OCI-M1 (cell line): ENCODE results near the gene ASAP3.
A peak's percentile ranks its signal among the peaks of the same experiment; 100 is the strongest.

Experiments
- DNase-seq: peaks from one replicate; lab custom pipeline; 2025; lab: John Stamatoyannopoulos, UW

The ASAP3 gene

GRCh38 chr1:23449306-23449705 is 34.7 kb downstream of the ASAP3 start:
- no peak for DNase-seq

- DNase-seq, result no peak
These were observed 35.1 kb downstream of the ASAP3 start for GRCh38 chr1:23448846-23449245.

- DNase-seq, result no peak
These were observed 37.2 kb downstream of the ASAP3 start for GRCh38 chr1:23446661-23447310.

- no peak for DNase-seq
These were observed 39.2 kb downstream of the ASAP3 start for GRCh38 chr1:23444596-23445390.

- peak; percentile 38 for DNase-seq
These were observed 39.9 kb downstream of the ASAP3 start for GRCh38 chr1:23444104-23444533.

GRCh38 chr1:23442751-23443150 is 41.2 kb downstream of the ASAP3 start:
- no peak for DNase-seq

- DNase-seq, result no peak
These were observed 42.4 kb downstream of the ASAP3 start for GRCh38 chr1:23441446-23442148.

GRCh38 chr1:23438545-23438944 is 45.4 kb downstream of the ASAP3 start:
- DNase-seq, result no peak

- no peak for DNase-seq
These were observed 46.7 kb downstream of the ASAP3 start for GRCh38 chr1:23437355-23437664.

GRCh38 chr1:23436520-23437354 is 47.2 kb downstream of the ASAP3 start:
- no peak for DNase-seq

GRCh38 chr1:23434260-23434775 is 49.7 kb downstream of the ASAP3 start:
- no peak for DNase-seq

GRCh38 chr1:23433122-23433521 is 50.9 kb downstream of the ASAP3 start:
- DNase-seq, result no peak

GRCh38 chr1:23431431-23431830 is 52.5 kb downstream of the ASAP3 start:
- no peak for DNase-seq

- no peak for DNase-seq
These were observed 53.2 kb downstream of the ASAP3 start for GRCh38 chr1:23430803-23431202.

GRCh38 chr1:23428136-23428905 is 55.7 kb downstream of the ASAP3 start:
- no peak for DNase-seq

- no peak for DNase-seq
These were observed 56.4 kb downstream of the ASAP3 start for GRCh38 chr1:23427550-23427949.

GRCh38 chr1:23426828-23427227 is 57.2 kb downstream of the ASAP3 start:
- no peak for DNase-seq

- DNase-seq, result no peak
These were observed 58.8 kb downstream of the ASAP3 start for GRCh38 chr1:23425193-23425494.

GRCh38 chr1:23424293-23425192 is 59.4 kb downstream of the ASAP3 start, which contains the start of gene TCEA3:
TSS of gene TCEA3 (minus strand) at chr1:23424748. CDS start at chr1:23424633, 115 bp downstream.
- no peak for DNase-seq
